GM21515 (cell line): ENCODE measurements around the gene RCAN3.
"Not testable (repeated sequence)": the region's sequence is repeated elsewhere in the genome, so short reads cannot be mapped to it uniquely, and the experiment has no call there.

ENCODE experiments used
- ATAC-seq: cut with Tn5 transposase; IDR thresholded peaks from one replicate; pipeline ENCODE4 v1.9.1; 2021; ENCODE audit not compliant: unreplicated experiment

The RCAN3 gene

GRCh38 chr1:24502709-24503058 lies at the start of gene RCAN3:
Gene RCAN3, plus strand, starts transcription at chr1:24502836. Its CDS starts 11,537 bp downstream, at chr1:24514373.
- ATAC-seq, result peak; percentile 60

- ATAC-seq, result no peak
Measured at GRCh38 chr1:24452922-24453485, 49.6 kb upstream of the RCAN3 start.

GRCh38 chr1:24454673-24455072 lies 48.0 kb upstream of the RCAN3 start:
- ATAC-seq, result no peak

- ATAC-seq, result no peak
Measured at GRCh38 chr1:24455272-24455671, 47.4 kb upstream of the RCAN3 start.

- ATAC-seq, result no peak
Measured at GRCh38 chr1:24457866-24458265, 44.8 kb upstream of the RCAN3 start.

GRCh38 chr1:24459551-24460266 lies 42.9 kb upstream of the RCAN3 start:
- ATAC-seq, result no peak

GRCh38 chr1:24462128-24462527 lies 40.5 kb upstream of the RCAN3 start:
- ATAC-seq, result not testable (repeated sequence)

GRCh38 chr1:24463776-24464735 lies 38.6 kb upstream of the RCAN3 start:
- no peak for ATAC-seq

- no peak for ATAC-seq
Measured at GRCh38 chr1:24465099-24465498, 37.5 kb upstream of the RCAN3 start.

- no peak for ATAC-seq
Measured at GRCh38 chr1:24465638-24466037, 37.0 kb upstream of the RCAN3 start.

- ATAC-seq, result no peak
Measured at GRCh38 chr1:24468685-24469316, 33.8 kb upstream of the RCAN3 start.

GRCh38 chr1:24470592-24470991 lies 32.0 kb upstream of the RCAN3 start:
- ATAC-seq, result no peak

GRCh38 chr1:24472527-24473251 lies 29.9 kb upstream of the RCAN3 start:
- no peak for ATAC-seq

- ATAC-seq, result no peak
Measured at GRCh38 chr1:24474193-24474592, 28.4 kb upstream of the RCAN3 start.

GRCh38 chr1:24475700-24476099 lies 26.9 kb upstream of the RCAN3 start:
- no peak for ATAC-seq

GRCh38 chr1:24476571-24476970 lies 26.1 kb upstream of the RCAN3 start:
- ATAC-seq, result no peak

GRCh38 chr1:24477309-24477708 lies 25.3 kb upstream of the RCAN3 start:
- ATAC-seq, result no peak

- peak; percentile 63 for ATAC-seq
Measured at GRCh38 chr1:24481101-24481500, 21.5 kb upstream of the RCAN3 start.

GRCh38 chr1:24481843-24482610 lies 20.6 kb upstream of the RCAN3 start:
- no peak for ATAC-seq

GRCh38 chr1:24483441-24483840 lies 19.2 kb upstream of the RCAN3 start:
- no peak for ATAC-seq
